GM10847 (cell line): ENCODE measurements around the gene AMN.

Experiments
- POLR2A ChIP-seq: IDR thresholded peaks from 2 replicates; pipeline ENCODE4 v1.6.1; 2011; ENCODE audit not compliant: insufficient read length; ENCODE audit errors: extremely low read depth

Gene AMN

GRCh38 chr14:102893452-102893851 lies 29.0 kb upstream of the AMN start:
- no peak for TF ChIP-seq POLR2A

- no peak for TF ChIP-seq POLR2A
Observed at GRCh38 chr14:102897299-102898027, 25.0 kb upstream of the AMN start.

GRCh38 chr14:102898298-102898697 lies 24.2 kb upstream of the AMN start:
- no peak for TF ChIP-seq POLR2A

- no peak for TF ChIP-seq POLR2A
Observed at GRCh38 chr14:102898776-102899515, 23.5 kb upstream of the AMN start.

- TF ChIP-seq POLR2A: no peak
Observed at GRCh38 chr14:102899516-102899900, 23.0 kb upstream of the AMN start.

- TF ChIP-seq POLR2A: peak; percentile 25
Observed at GRCh38 chr14:102900631-102901571, 21.6 kb upstream of the AMN start.

GRCh38 chr14:102901633-102902032 lies 20.8 kb upstream of the AMN start:
- TF ChIP-seq POLR2A: peak; percentile 32

GRCh38 chr14:102902086-102902485 lies 20.4 kb upstream of the AMN start:
- TF ChIP-seq POLR2A: no peak

- TF ChIP-seq POLR2A: no peak
Observed at GRCh38 chr14:102902523-102903247, 19.8 kb upstream of the AMN start.

- no peak for TF ChIP-seq POLR2A
Observed at GRCh38 chr14:102903248-102903888, 19.1 kb upstream of the AMN start.

- no peak for TF ChIP-seq POLR2A
Observed at GRCh38 chr14:102903889-102904512, 18.5 kb upstream of the AMN start.

GRCh38 chr14:102905116-102906108 lies 17.1 kb upstream of the AMN start:
- TF ChIP-seq POLR2A: no peak
